Panc1 (cell line): Measurements from ENCODE around the gene DOK6. TPM values are rescaled to one million over a fixed set of nuclear protein-coding genes. Genes with fewer than 3 reads are reported as not detected.

Source experiments
- ATAC-seq: fragments of 200-7000 bp; cut with Tn5 transposase; 2 replicates; pipeline ENCODE4 v1.9.1; 2020; ENCODE audit warnings: mild to moderate bottlenecking, moderate library complexity
- BruUV-seq: library from RNA; stranded (reverse); fragments of 400-500 nt; replicated peaks from 2 replicates; lab custom pipeline; 2021; lab: Mats Ljungman, UMichigan
- CTCF ChIA-PET: fragments of 300-600 bp; sonication (Branson Sonifier 250); formaldehyde crosslinking; loops from one replicate; lab custom pipeline; 2022; ENCODE audit warnings: antibody characterized with exemption; lab: Charles Lee
- POLR2A ChIA-PET: fragments of 300-600 bp; sonication (Branson Sonifier 250); formaldehyde crosslinking; loops from one replicate; lab custom pipeline; 2022; ENCODE audit warnings: antibody characterized with exemption; lab: Charles Lee
- DNase-seq: peaks from one replicate; pipeline ENCODE4 v3.0.0-alpha.2; 2010; ENCODE audit warnings: low read depth, low spot score
- H3K27ac ChIP-seq: 2 replicates; pipeline ENCODE4 v1.5.1; 2011; ENCODE audit warnings: mild to moderate bottlenecking, low read length, inconsistent platforms
- H3K27me3 ChIP-seq: fragments of 200-500 bp; sonication (Bioruptor generic); 2 replicates; pipeline ENCODE4 v1.6.0; 2014; ENCODE audit warnings: low read length, inconsistent platforms; ENCODE audit not compliant: control insufficient read depth, insufficient read depth
- H3K36me3 ChIP-seq: fragments of 200-500 bp; sonication (Bioruptor generic); 2 replicates; pipeline ENCODE4 v1.5.1; 2014; ENCODE audit warnings: inconsistent platforms, mild to moderate bottlenecking, low read length, moderate library complexity; ENCODE audit not compliant: control insufficient read depth, insufficient read depth
- H3K4me1 ChIP-seq: 2 replicates; pipeline ENCODE4 v1.5.1; 2011; ENCODE audit warnings: inconsistent platforms, mild to moderate bottlenecking, low read length, moderate library complexity; ENCODE audit not compliant: control insufficient read depth, insufficient read depth
- H3K4me3 ChIP-seq, 2 experiments: 2 replicates each; pipeline ENCODE4 v1.5.1; 2011 to 2012; ENCODE audit warnings: low read depth in 2 of 2, low read length in 2 of 2, mild to moderate bottlenecking in 2 of 2, inconsistent platforms in 1 of 2, moderate library complexity in 1 of 2
- H3K9me3 ChIP-seq: fragments of 200-500 bp; sonication (Bioruptor generic); 2 replicates; pipeline ENCODE4 v1.5.1; 2014; ENCODE audit warnings: low read depth, mild to moderate bottlenecking, inconsistent platforms, low read length, moderate library complexity; ENCODE audit not compliant: control insufficient read depth, insufficient read depth
- POLR2AphosphoS5 ChIP-seq: IDR thresholded peaks from 2 replicates; pipeline ENCODE4 v1.6.1; 2012; ENCODE audit warnings: mild to moderate bottlenecking, low read depth, low read length, moderate library complexity
- SIN3A ChIP-seq: IDR thresholded peaks from 2 replicates; pipeline ENCODE4 v1.6.1; 2012; ENCODE audit warnings: low read depth, mild to moderate bottlenecking, low read length, moderate library complexity, borderline replicate concordance; ENCODE audit not compliant: insufficient read depth
- TCF7L2 ChIP-seq: IDR thresholded peaks from 2 replicates; pipeline ENCODE4 v1.6.1; 2011; ENCODE audit warnings: mild to moderate bottlenecking, low read depth, low read length, inconsistent platforms
- in situ Hi-C: cut with HindIII; loops from 2 replicates; pipeline ENCODE4 v1.10.0; 2016; ENCODE audit warnings: low sequenced_read_pairs, low pct_unique_long_range_greater_than_20kb
- intact Hi-C: fragments of 100-400 bp; cut with micrococcal nuclease; formaldehyde crosslinking; loops from one replicate; pipeline ENCODE4 v1.10.0; 2022; ENCODE audit not compliant: unreplicated experiment
- total RNA-seq: library from RNA; stranded (reverse); gene quantifications from one replicate; pipeline ENCODE4 v1.2.1, GENCODE V29; 2021; ENCODE audit not compliant: unreplicated experiment
- TF ChIP-seq, protein P1 (sequence below), 2 experiments: IDR thresholded peaks; 2 replicates each; pipeline ENCODE4 v1.6.1; 2011 to 2012; ENCODE audit warnings: low read depth in 2 of 2, control low read depth in 1 of 2, low read length in 1 of 2, mild to moderate bottlenecking in 1 of 2, moderate library complexity in 1 of 2; ENCODE audit not compliant: insufficient read depth in 1 of 2
- TF ChIP-seq, protein P2 (sequence below): fragments of 450-650 bp; IDR thresholded peaks from 2 replicates; pipeline ENCODE4 v1.5.1; 2017; ENCODE audit warnings: mild to moderate bottlenecking

DOK6 gene
- total RNA-seq, 1 experiment from 2014 or later = not detected

DNA sequence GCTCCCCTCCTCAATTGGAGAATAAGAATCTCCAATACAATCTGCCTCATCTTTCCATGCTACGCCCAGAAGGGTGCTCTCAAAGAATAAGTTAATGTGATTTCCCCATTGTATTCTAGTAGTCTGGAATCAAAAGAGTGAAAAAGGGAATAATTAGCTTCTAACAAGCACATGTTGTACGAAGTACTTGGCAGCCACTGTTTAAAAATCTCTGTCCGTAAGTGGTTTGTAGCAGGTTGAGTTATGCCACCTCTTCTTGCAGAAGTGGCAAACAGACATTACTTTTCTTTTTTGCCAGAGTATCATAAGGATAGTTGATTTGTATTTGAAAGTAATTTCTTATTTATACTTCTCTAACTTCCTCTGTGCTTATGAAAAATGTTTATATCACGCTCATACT lies 362.3 kb downstream of the DOK6 start:
- intact Hi-C loops = no loop called here

DNA sequence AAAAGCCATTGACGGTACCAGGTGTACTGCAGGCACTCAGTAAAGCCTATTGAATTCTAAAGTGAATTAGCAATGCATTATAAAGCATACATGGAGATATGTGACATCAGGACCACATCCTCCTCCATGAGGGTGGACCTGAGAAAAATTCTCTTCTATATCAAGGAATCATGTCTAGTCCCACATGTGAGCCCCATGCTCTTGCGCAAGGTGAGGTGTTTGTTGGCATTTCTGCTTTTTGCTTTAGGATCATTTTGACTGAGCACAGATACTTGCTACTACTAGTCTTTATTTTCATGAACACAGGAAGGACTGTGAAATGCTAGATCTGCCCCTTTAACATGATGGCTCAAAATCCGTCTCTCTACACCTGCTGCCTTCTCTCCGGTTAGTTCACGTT lies 363.1 kb downstream of the DOK6 start:
- no peak overlapping the region for H3K27ac ChIP-seq
- no peak overlapping the region for H3K4me3 ChIP-seq
- in situ Hi-C loops = no loop called here
- ChIA-PET POLR2A (no interaction called here), CTCF (no interaction called here)
- no TSS peak for BruUV-seq
- ATAC-seq (no peak), DNase-seq (no peak)
- intact Hi-C loops = no loop called here
- TF ChIP-seq POLR2AphosphoS5 (no peak), SIN3A (no peak), TCF7L2 (no peak)
- TF ChIP-seq, protein P1, sequence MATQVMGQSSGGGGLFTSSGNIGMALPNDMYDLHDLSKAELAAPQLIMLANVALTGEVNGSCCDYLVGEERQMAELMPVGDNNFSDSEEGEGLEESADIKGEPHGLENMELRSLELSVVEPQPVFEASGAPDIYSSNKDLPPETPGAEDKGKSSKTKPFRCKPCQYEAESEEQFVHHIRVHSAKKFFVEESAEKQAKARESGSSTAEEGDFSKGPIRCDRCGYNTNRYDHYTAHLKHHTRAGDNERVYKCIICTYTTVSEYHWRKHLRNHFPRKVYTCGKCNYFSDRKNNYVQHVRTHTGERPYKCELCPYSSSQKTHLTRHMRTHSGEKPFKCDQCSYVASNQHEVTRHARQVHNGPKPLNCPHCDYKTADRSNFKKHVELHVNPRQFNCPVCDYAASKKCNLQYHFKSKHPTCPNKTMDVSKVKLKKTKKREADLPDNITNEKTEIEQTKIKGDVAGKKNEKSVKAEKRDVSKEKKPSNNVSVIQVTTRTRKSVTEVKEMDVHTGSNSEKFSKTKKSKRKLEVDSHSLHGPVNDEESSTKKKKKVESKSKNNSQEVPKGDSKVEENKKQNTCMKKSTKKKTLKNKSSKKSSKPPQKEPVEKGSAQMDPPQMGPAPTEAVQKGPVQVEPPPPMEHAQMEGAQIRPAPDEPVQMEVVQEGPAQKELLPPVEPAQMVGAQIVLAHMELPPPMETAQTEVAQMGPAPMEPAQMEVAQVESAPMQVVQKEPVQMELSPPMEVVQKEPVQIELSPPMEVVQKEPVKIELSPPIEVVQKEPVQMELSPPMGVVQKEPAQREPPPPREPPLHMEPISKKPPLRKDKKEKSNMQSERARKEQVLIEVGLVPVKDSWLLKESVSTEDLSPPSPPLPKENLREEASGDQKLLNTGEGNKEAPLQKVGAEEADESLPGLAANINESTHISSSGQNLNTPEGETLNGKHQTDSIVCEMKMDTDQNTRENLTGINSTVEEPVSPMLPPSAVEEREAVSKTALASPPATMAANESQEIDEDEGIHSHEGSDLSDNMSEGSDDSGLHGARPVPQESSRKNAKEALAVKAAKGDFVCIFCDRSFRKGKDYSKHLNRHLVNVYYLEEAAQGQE (IDR thresholded peaks at IDR 0.05; ENCODE audit: insufficient read depth in 1 of 2, low read depth in 2 of 2, low read length in 1 of 2) = no peak
- TF ChIP-seq, protein P2, sequence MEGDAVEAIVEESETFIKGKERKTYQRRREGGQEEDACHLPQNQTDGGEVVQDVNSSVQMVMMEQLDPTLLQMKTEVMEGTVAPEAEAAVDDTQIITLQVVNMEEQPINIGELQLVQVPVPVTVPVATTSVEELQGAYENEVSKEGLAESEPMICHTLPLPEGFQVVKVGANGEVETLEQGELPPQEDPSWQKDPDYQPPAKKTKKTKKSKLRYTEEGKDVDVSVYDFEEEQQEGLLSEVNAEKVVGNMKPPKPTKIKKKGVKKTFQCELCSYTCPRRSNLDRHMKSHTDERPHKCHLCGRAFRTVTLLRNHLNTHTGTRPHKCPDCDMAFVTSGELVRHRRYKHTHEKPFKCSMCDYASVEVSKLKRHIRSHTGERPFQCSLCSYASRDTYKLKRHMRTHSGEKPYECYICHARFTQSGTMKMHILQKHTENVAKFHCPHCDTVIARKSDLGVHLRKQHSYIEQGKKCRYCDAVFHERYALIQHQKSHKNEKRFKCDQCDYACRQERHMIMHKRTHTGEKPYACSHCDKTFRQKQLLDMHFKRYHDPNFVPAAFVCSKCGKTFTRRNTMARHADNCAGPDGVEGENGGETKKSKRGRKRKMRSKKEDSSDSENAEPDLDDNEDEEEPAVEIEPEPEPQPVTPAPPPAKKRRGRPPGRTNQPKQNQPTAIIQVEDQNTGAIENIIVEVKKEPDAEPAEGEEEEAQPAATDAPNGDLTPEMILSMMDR = no peak
- no peaks in the 10 kb centered on the region for H3K27me3 ChIP-seq
- no peaks in the 10 kb centered on the region for H3K9me3 ChIP-seq
- no peaks in the 10 kb centered on the region for H3K4me1 ChIP-seq
- H3K36me3 ChIP-seq = no peaks in the 10 kb centered on the region

More for the DNA sequence above, 362.3 kb downstream of the DOK6 start:
- Histone ChIP-seq H3K4me1 (no peaks in the 10 kb centered on the region), H3K27me3 (no peaks in the 10 kb centered on the region), H3K9me3 (no peaks in the 10 kb centered on the region), H3K27ac (no peak overlapping the region), H3K4me3 (no peak overlapping the region), H3K36me3 (no peaks in the 10 kb centered on the region)
- POLR2A ChIA-PET = no interaction called here
- DNase-seq (no peak), ATAC-seq (no peak)
- CTCF ChIA-PET = no interaction called here
- BruUV-seq = no TSS peak
- in situ Hi-C loops = no loop called here
- TF ChIP-seq, protein P1 (IDR thresholded peaks at IDR 0.05; ENCODE audit: insufficient read depth in 1 of 2, low read depth in 2 of 2, low read length in 1 of 2) = no peak
- TF ChIP-seq TCF7L2 = no peak
- TF ChIP-seq, protein P2 = no peak
